HCEC 1CT (cell line): ENCODE data around the gene RASGRF1.
"Not testable (repeated sequence)": the region's sequence is repeated elsewhere in the genome, so short reads cannot be mapped to it uniquely, and the experiment has no call there.

Source experiments
- DNase-seq: peaks from one replicate; pipeline ENCODE4 v3.0.0-alpha.2; 2017

The RASGRF1 gene

GRCh38 chr15:79090487-79091203, at the start of gene RASGRF1:
TSS of gene RASGRF1 (minus strand) at chr15:79090780. CDS start at chr15:79090498, 282 bp downstream.
- DNase-seq, result no peak

GRCh38 chr15:79136434-79137046, 46.0 kb upstream of the RASGRF1 start:
- DNase-seq, result no peak

GRCh38 chr15:79133309-79133708, 42.7 kb upstream of the RASGRF1 start:
- no peak for DNase-seq

- DNase-seq, result no peak
These were observed 42.2 kb upstream of the RASGRF1 start for GRCh38 chr15:79132770-79133169.

GRCh38 chr15:79132361-79132760, 41.8 kb upstream of the RASGRF1 start:
- no peak for DNase-seq

GRCh38 chr15:79130535-79131130, 40.1 kb upstream of the RASGRF1 start:
- no peak for DNase-seq

GRCh38 chr15:79129235-79129634, 38.7 kb upstream of the RASGRF1 start:
- no peak for DNase-seq

- no peak for DNase-seq
These were observed 38.0 kb upstream of the RASGRF1 start for GRCh38 chr15:79128556-79128955.

- DNase-seq, result no peak
These were observed 33.8 kb upstream of the RASGRF1 start for GRCh38 chr15:79124388-79124787.

- no peak for DNase-seq
These were observed 32.4 kb upstream of the RASGRF1 start for GRCh38 chr15:79122991-79123390.

GRCh38 chr15:79122391-79122790, 31.8 kb upstream of the RASGRF1 start:
- DNase-seq, result no peak

- DNase-seq, result no peak
These were observed 31.0 kb upstream of the RASGRF1 start for GRCh38 chr15:79121571-79121970.

- DNase-seq, result no peak
These were observed 27.0 kb upstream of the RASGRF1 start for GRCh38 chr15:79117442-79118204.

GRCh38 chr15:79116771-79117170, 26.2 kb upstream of the RASGRF1 start:
- DNase-seq, result no peak

GRCh38 chr15:79115986-79116665, 25.5 kb upstream of the RASGRF1 start:
- DNase-seq, result no peak

GRCh38 chr15:79113831-79114230, 23.3 kb upstream of the RASGRF1 start:
- DNase-seq, result no peak

GRCh38 chr15:79111404-79111803, 20.8 kb upstream of the RASGRF1 start:
- not testable (repeated sequence) for DNase-seq

GRCh38 chr15:79105141-79105540, 14.6 kb upstream of the RASGRF1 start:
- no peak for DNase-seq

- no peak for DNase-seq
These were observed 12.0 kb upstream of the RASGRF1 start for GRCh38 chr15:79102595-79102994.

GRCh38 chr15:79101866-79102581, 11.4 kb upstream of the RASGRF1 start:
- DNase-seq, result no peak

GRCh38 chr15:79099692-79100091, 9.1 kb upstream of the RASGRF1 start:
- DNase-seq, result no peak

GRCh38 chr15:79094611-79095021, 4.0 kb upstream of the RASGRF1 start:
- DNase-seq, result no peak
